AG09319 (cell line): ENCODE results near the gene ZMAT3.
A peak's percentile ranks its signal among the peaks of the same experiment; 100 is the strongest.

Experiments
- DNase-seq: peaks from one replicate; pipeline ENCODE4 v3.0.0-alpha.2; 2010; ENCODE audit warnings: low read depth; ENCODE audit errors: extremely low read depth
- TF ChIP-seq, protein P1 (sequence below): IDR thresholded peaks from 2 replicates; pipeline ENCODE4 v1.5.1; 2011; ENCODE audit warnings: low read depth, mild to moderate bottlenecking, inconsistent platforms, low read length, moderate library complexity

ZMAT3 gene

DNA sequence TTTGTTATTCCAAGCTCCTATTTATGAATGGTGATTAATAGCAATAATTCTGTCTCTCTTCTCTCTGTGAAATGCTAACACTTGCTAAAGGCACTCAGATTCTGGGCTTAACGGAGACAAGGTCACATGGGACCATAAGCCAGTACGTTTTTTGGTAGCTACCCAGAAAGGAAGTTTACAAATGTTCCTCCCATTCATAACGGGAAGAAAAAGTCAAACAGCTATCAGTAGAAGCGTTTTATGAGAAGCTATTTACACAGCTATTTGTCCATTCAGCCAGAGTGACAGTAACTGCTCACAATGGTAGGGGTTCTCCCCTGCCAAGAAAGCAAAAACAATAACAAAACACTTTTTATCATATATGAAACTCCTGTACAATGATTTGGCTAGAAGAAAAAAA is 51.5 kb downstream of the ZMAT3 start:
- TF ChIP-seq, protein P1, sequence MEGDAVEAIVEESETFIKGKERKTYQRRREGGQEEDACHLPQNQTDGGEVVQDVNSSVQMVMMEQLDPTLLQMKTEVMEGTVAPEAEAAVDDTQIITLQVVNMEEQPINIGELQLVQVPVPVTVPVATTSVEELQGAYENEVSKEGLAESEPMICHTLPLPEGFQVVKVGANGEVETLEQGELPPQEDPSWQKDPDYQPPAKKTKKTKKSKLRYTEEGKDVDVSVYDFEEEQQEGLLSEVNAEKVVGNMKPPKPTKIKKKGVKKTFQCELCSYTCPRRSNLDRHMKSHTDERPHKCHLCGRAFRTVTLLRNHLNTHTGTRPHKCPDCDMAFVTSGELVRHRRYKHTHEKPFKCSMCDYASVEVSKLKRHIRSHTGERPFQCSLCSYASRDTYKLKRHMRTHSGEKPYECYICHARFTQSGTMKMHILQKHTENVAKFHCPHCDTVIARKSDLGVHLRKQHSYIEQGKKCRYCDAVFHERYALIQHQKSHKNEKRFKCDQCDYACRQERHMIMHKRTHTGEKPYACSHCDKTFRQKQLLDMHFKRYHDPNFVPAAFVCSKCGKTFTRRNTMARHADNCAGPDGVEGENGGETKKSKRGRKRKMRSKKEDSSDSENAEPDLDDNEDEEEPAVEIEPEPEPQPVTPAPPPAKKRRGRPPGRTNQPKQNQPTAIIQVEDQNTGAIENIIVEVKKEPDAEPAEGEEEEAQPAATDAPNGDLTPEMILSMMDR = no peak
- DNase-seq = no peak

DNA sequence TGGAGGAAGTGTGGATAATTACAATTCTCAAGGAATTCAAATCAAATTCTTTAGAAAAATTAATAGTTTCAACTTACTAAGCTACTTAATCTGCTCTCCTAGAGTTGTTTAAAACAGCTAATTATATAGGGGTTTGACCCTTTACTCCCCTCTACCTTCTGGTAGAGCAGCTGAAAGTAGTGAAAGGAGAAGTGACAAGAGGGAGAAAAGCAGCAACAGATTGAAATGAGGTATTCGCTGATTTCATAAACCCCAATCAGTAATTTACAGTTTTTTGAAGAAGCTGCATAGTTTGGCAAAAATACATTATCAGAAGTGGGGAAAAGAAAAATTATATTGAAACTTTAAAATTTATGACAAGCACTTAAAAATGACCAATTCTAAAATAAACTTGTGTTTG is 52.8 kb downstream of the ZMAT3 start:
- TF ChIP-seq, protein P1 = no peak
- DNase-seq = no peak

DNA sequence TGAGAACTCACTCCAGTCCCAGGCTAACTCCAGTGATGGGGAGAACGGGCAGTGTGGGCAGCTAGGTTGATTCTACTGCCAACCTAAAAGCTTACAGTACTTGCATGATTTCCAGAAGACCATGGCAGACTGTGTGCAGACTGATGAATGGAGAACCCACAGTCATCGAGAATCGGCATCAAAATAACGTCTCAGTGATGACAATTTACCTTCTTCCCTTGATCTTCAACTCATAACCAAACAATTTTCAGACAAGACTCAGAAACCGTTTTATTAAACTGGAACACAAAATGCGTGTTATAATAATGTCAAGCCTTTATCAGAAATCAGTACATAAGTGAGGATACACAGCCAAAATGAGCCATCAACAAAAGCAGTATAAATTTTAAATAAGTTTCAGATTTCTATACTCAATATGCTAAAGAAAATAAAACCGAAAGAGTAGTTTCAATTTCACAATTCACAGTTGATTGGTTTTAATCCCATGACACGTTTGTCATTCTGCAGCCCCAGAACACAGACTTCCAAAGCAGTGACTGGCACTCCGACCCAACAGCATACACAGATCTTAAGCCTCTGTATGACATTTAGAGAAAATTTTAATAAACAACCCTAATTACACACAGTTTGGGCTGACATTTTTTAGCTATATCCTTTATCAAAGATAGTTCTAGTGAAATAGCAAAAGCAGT is 54.5 kb downstream of the ZMAT3 start:
- DNase-seq = no peak
- TF ChIP-seq, protein P1 = no peak

DNA sequence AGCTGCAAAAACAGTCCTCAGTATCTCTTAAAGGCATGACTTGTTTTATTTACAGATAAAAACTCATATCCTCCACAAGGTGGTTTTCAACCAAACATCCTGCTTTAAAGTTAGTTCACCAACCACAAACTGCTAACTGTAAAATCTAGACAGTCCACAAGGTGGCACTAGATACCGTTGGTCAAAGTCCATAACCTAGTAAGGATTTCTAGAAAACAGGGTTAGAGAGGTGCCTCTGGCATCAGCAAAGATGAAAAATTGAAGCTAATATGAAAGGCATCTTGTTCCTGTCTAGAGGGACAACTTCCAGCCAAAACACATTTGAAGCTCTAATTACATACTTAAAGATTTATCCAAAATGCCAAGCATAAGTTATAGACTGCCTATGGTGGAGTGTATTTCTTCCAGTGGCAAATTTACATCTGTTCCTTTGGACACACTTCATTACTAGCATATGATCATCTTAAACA is 56.0 kb downstream of the ZMAT3 start:
- TF ChIP-seq, protein P1 = peak; percentile 79
- DNase-seq = peak; percentile 48

DNA sequence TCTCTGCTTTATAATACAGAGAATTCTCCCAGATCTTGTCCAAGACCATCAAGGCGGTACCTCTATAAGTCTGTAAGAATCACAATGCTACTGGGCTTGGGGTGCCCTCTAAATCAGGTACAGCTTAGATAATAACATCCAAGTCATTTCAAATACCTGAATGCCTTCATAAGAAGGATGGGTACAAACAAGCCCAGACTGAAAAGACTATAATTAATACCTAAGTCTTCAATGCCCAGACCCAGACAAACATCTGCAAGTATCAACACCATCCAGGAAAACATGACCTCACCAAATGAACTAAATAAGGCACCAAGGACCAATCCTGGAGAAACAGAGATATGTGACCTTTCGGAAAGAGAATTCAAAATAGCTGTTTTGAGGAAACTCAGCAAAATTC is 65.9 kb downstream of the ZMAT3 start:
- no peak for DNase-seq
- TF ChIP-seq, protein P1 = no peak

DNA sequence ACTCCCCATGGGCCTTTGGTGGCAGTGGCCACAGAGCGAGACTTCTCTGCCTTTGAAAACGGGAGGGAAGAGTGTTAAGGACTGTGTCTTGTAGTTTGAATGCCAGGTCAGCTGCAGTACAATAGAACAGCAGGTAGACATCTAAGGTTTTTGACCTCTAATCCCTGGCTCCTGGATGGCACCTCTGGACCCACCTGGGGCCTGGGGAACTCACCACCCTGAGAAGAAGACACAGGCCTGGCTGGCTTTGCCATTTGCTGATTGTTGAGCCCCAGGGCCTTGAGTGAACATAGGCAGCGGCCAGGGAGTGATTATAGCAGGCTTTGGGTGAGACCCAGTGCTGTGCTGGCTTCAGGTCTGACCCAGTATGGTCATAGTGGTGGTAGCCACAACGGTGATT is 66.4 kb downstream of the ZMAT3 start:
- TF ChIP-seq, protein P1 = no peak
- no peak for DNase-seq

DNA sequence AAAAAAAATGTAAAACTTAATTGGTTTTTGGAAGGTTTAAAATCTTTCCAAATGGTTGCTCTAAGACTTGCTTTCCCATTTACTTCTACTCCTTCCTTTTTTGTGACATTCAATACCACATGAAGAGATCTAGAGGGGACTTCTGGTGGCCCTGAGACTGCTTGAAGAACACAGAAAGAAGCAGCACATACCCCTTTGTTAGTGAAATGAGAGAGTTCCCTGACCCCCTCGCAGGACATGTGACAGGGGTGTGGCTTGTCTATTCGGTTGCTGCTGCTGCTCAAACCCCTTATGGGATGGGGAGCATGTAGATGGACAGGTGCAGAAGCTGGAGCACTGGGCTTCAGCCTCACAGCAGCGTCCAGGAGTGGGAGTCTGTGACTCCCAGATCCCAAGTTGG is 71.0 kb downstream of the ZMAT3 start:
- no peak for DNase-seq

More for the DNA sequence above, 71.0 kb downstream of the ZMAT3 start:
- TF ChIP-seq, protein P1 = no peak
